ENCODE results near the gene LMAN1L. TPM values are rescaled to one million over a fixed set of nuclear protein-coding genes. Genes with fewer than 3 reads are reported as not detected.
A peak's percentile ranks its signal among the peaks of the same experiment; 100 is the strongest.

LMAN1L gene
- total RNA-seq, 1 experiment from 2014 or later = not detected

- peak within 1 kb of the TSS; percentile 77 for H4K91ac ChIP-seq (ENCODE audit: insufficient read length, low read depth, low read length)
- H2BK120ac ChIP-seq (ENCODE audit: low read depth, low read length, poor library complexity, severe bottlenecking) = no peak within 1 kb of the TSS
- no peaks in the 10 kb centered on the region for H3K9me3 ChIP-seq (ENCODE audit: control insufficient read depth, low read depth, low read length)
- peak within 1 kb of the TSS; percentile 64 for H3K4me2 ChIP-seq (ENCODE audit: insufficient read depth, insufficient read length, low read length)
- H2BK20ac ChIP-seq (ENCODE audit: low read depth, low read length, poor library complexity, severe bottlenecking) = no peak within 1 kb of the TSS
- peak within 1 kb of the TSS; percentile 73 for H3K9ac ChIP-seq (ENCODE audit: extremely low read depth, insufficient read length, low read length)
- no peaks in the 10 kb centered on the region for H3K79me1 ChIP-seq (ENCODE audit: insufficient read depth, low read depth, low read length, poor library complexity, severe bottlenecking)
- H3K23me2 ChIP-seq (ENCODE audit: insufficient read length, low read depth, low read length, poor library complexity, severe bottlenecking) = peaks cover 6% of the 10 kb centered on the region
- peaks cover under 1% of the 10 kb centered on the region for H4K20me1 ChIP-seq (ENCODE audit: control insufficient read depth, insufficient read depth, insufficient read length)
- no peaks in the 10 kb centered on the region for H3K79me2 ChIP-seq (ENCODE audit: insufficient read depth, low read length)
- H3K14ac ChIP-seq (ENCODE audit: insufficient read depth, low read length) = peak within 1 kb of the TSS; percentile 92
- no peak within 1 kb of the TSS for H3K27ac ChIP-seq (ENCODE audit: insufficient read length, low read depth, low read length)
- H2BK5ac ChIP-seq (ENCODE audit: insufficient read length, low read length) = no peak within 1 kb of the TSS
- H3K4me1 Mint-ChIP-seq = peaks cover 20 to 35% of the 10 kb centered on the region in 2 experiments
- no peaks in the 10 kb centered on the region for H3K27me3 ChIP-seq (ENCODE audit: insufficient read depth, low read length)
- peak within 1 kb of the TSS; percentile 95 to 98 (median 97) for H3K27ac Mint-ChIP-seq
- H4K8ac ChIP-seq (replicated peaks; ENCODE audit: insufficient read length, low read depth, low read length) = no peak within 1 kb of the TSS
- no CpG with 5 or more reads among the region's 84 CpGs for WGBS (ENCODE audit: extremely low coverage, insufficient read length, low lambda C conversion rate)
- H2BK12ac ChIP-seq (ENCODE audit: insufficient read length, low read depth, low read length) = no peak within 1 kb of the TSS
- TF ChIP-seq CTCF (conservative IDR thresholded peaks at IDR 0.05) = peak; percentile 70
- no peak within 1 kb of the TSS for H3T11ph ChIP-seq (ENCODE audit: low read length)
- H3K9me3 Mint-ChIP-seq = no peaks in the 10 kb centered on the region
- no peak within 1 kb of the TSS; the same call in 1 of the 2 replicates for H3K4ac ChIP-seq (ENCODE audit: low read depth, low read length)
- H2AFZ ChIP-seq (ENCODE audit: low read length) = no peak within 1 kb of the TSS
- H3K56ac ChIP-seq (ENCODE audit: insufficient read length, low read depth, low read length) = no peak within 1 kb of the TSS
- H4K5ac ChIP-seq (ENCODE audit: insufficient read length, low read depth, low read length) = no peak within 1 kb of the TSS
- H3K23ac ChIP-seq (ENCODE audit: insufficient read length, low read depth, low read length) = no peak within 1 kb of the TSS
- peak; percentile 95 for DNase-seq
- H3K4me3 Mint-ChIP-seq = peak within 1 kb of the TSS; percentile 89 to 90
- H3K27me3 Mint-ChIP-seq (ENCODE audit: low read depth) = no peaks in the 10 kb centered on the region
- H3K36me3 Mint-ChIP-seq (ENCODE audit: insufficient read depth in 1 of 3, low read depth in 3 of 3) = peaks cover 12 to 44% (median 38%) of the 10 kb centered on the region in 3 experiments
- no peak within 1 kb of the TSS; the same call in 1 of the 2 replicates for H2BK15ac ChIP-seq (ENCODE audit: low read depth, low read length)
- peak within 1 kb of the TSS; percentile 72 for H3K18ac ChIP-seq (ENCODE audit: insufficient read length, low read depth, low read length)
- H2AK5ac ChIP-seq (ENCODE audit: insufficient read length, low read length) = no peak within 1 kb of the TSS
- no peaks in the 10 kb centered on the region; the same call in 1 of the 2 replicates for H3K4me1 ChIP-seq (ENCODE audit: insufficient read depth, low read length)
Observed at GRCh38 chr15:74842581-74843444, 30.2 kb downstream of the LMAN1L start, which contains the start of gene ULK3. Gene ULK3 (minus strand): TSS chr15:74843156. CDS start chr15:74843105, 51 bp downstream.

Data from H9 (cell line).